Neural progenitor cell (in vitro differentiated cells): ENCODE data around the gene ACCS. TPM values are rescaled to one million over a fixed set of nuclear protein-coding genes. Genes with fewer than 3 reads are reported as not detected.

Experiments
- DNase-seq: peaks from one replicate; pipeline ENCODE4 v3.0.0-alpha.2; 2016; ENCODE audit warnings: low spot score
- H2AFZ ChIP-seq: fragments of 200-600 bp; sonication (generic); replicated peaks from 2 replicates; pipeline ENCODE4 v1.6.1; 2016; ENCODE audit warnings: antibody characterized with exemption
- H3F3A ChIP-seq: fragments of 200-600 bp; sonication (generic); 2 replicates; pipeline ENCODE4 v1.6.1; 2016; ENCODE audit warnings: antibody characterized with exemption, low read depth
- H3K27ac ChIP-seq: fragments of 200-600 bp; sonication (generic); 2 replicates; pipeline ENCODE4 v1.5.1; 2016; ENCODE audit warnings: mild to moderate bottlenecking
- H3K27me3 ChIP-seq: fragments of 200-600 bp; sonication (generic); 2 replicates; pipeline ENCODE4 v1.6.1; 2016; ENCODE audit warnings: mild to moderate bottlenecking, moderate library complexity
- H3K36me3 ChIP-seq: fragments of 200-600 bp; sonication (generic); 2 replicates; pipeline ENCODE4 v1.5.1; 2016
- H3K4me1 ChIP-seq: fragments of 200-600 bp; sonication (generic); 2 replicates; pipeline ENCODE4 v1.6.1; 2016; ENCODE audit warnings: mixed run types
- H3K4me2 ChIP-seq: fragments of 200-600 bp; sonication (generic); 2 replicates; pipeline ENCODE4 v1.6.1; 2016
- H3K4me3 ChIP-seq: fragments of 200-600 bp; sonication (generic); 2 replicates; pipeline ENCODE4 v1.5.1; 2016
- H3K79me2 ChIP-seq: fragments of 200-600 bp; sonication (generic); 2 replicates; pipeline ENCODE4 v1.6.1; 2016; ENCODE audit warnings: low read depth
- H3K9ac ChIP-seq: fragments of 200-600 bp; sonication (generic); 2 replicates; pipeline ENCODE4 v1.6.1; 2016
- H3K9me3 ChIP-seq: fragments of 200-600 bp; sonication (generic); 2 replicates; pipeline ENCODE4 v1.5.1; 2016; ENCODE audit warnings: low read depth
- H4K20me1 ChIP-seq: fragments of 200-600 bp; sonication (generic); 2 replicates; pipeline ENCODE4 v1.6.1; 2016; ENCODE audit warnings: low read depth
- H3K27ac Mint-ChIP-seq: 3 replicates; pipeline ENCODE4 v1.8.0; 2021; ENCODE audit warnings: mixed read lengths
- H3K27me3 Mint-ChIP-seq: 2 replicates; pipeline ENCODE4 v1.8.0; 2022; ENCODE audit warnings: low read depth, mild to moderate bottlenecking, inconsistent platforms, moderate library complexity, mixed read lengths; ENCODE audit not compliant: insufficient read depth
- H3K36me3 Mint-ChIP-seq: 3 replicates; pipeline ENCODE4 v1.8.0; 2021; ENCODE audit warnings: mixed read lengths
- H3K4me1 Mint-ChIP-seq: 3 replicates; pipeline ENCODE4 v1.8.0; 2021; ENCODE audit warnings: mixed read lengths
- H3K4me3 Mint-ChIP-seq: 3 replicates; pipeline ENCODE4 v1.8.0; 2021; ENCODE audit warnings: mild to moderate bottlenecking, moderate library complexity, mixed read lengths
- H3K9me3 Mint-ChIP-seq: 3 replicates; pipeline ENCODE4 v1.8.0; 2020; ENCODE audit warnings: mixed read lengths
- CTCF ChIP-seq: fragments of 200-600 bp; sonication (generic); IDR thresholded peaks from 2 replicates; pipeline ENCODE4 v1.5.1; 2017; ENCODE audit warnings: antibody characterized with exemption, mild to moderate bottlenecking
- EZH2 ChIP-seq: fragments of 200-600 bp; sonication (generic); IDR thresholded peaks from 2 replicates; pipeline ENCODE4 v1.6.1; 2017; ENCODE audit warnings: antibody characterized with exemption, mild to moderate bottlenecking, moderate library complexity
- EZH2phosphoT487 ChIP-seq: fragments of 200-600 bp; sonication (generic); IDR thresholded peaks from 2 replicates; pipeline ENCODE4 v1.6.1; 2017; ENCODE audit warnings: antibody characterized with exemption
- total RNA-seq: library from RNA; depleted of rRNA; stranded (reverse); fragments of >200 nt; gene quantifications from 2 replicates; pipeline ENCODE4 v1.2.3, GENCODE V29; 2015; ENCODE audit warnings: low replicate concordance

ACCS gene
- total RNA-seq, 1 donor from 2014 or later: 7.0 TPM

- no peak for DNase-seq
- no peaks in the 10 kb centered on the region for H4K20me1 ChIP-seq
- H3K27ac ChIP-seq: no peak overlapping the region
- no peaks in the 10 kb centered on the region for H3K9me3 ChIP-seq
- no peak for TF ChIP-seq CTCF
- no peak for TF ChIP-seq EZH2
- no peak for TF ChIP-seq EZH2phosphoT487
- no peaks in the 10 kb centered on the region for H3K36me3 Mint-ChIP-seq
- H3K79me2 ChIP-seq: no peaks in the 10 kb centered on the region
- no peaks in the 10 kb centered on the region for H3K36me3 ChIP-seq
- H3K9ac ChIP-seq: no peak overlapping the region
- H3K27ac Mint-ChIP-seq: no peak overlapping the region
- no peak overlapping the region for H3K4me3 Mint-ChIP-seq
- H3K9me3 Mint-ChIP-seq: peaks cover 5% of the 10 kb centered on the region
- peaks cover 7% of the 10 kb centered on the region for H3K27me3 Mint-ChIP-seq
- peaks cover 38% of the 10 kb centered on the region for H3K4me1 ChIP-seq
- H3K4me1 Mint-ChIP-seq: peaks cover 39% of the 10 kb centered on the region
- H3F3A ChIP-seq: peaks cover 16% of the 10 kb centered on the region
- H2AFZ ChIP-seq: no peak overlapping the region
- peak overlapping the region; percentile 29 for H3K4me2 ChIP-seq
- H3K4me3 ChIP-seq: no peak overlapping the region
- H3K27me3 ChIP-seq: no peaks in the 10 kb centered on the region
Measured at GRCh38 chr11:44031549-44031948, 34.5 kb upstream of the ACCS start.

GRCh38 chr11:44032299-44033085 lies 33.6 kb upstream of the ACCS start:
- Histone ChIP-seq H3K27ac (no peak overlapping the region), H3F3A (peaks cover 16% of the 10 kb centered on the region), H4K20me1 (no peaks in the 10 kb centered on the region), H3K9me3 (no peaks in the 10 kb centered on the region), H3K4me3 (no peak overlapping the region), H3K4me1 (peaks cover 38% of the 10 kb centered on the region), H3K36me3 (no peaks in the 10 kb centered on the region), H3K9ac (no peak overlapping the region), H3K4me2 (no peak overlapping the region), H2AFZ (no peak overlapping the region), H3K79me2 (no peaks in the 10 kb centered on the region), H3K27me3 (no peaks in the 10 kb centered on the region)
- Mint-ChIP-seq H3K4me3 (no peak overlapping the region), H3K4me1 (peaks cover 43% of the 10 kb centered on the region), H3K36me3 (no peaks in the 10 kb centered on the region), H3K9me3 (no peaks in the 10 kb centered on the region), H3K27me3 (peaks cover 7% of the 10 kb centered on the region), H3K27ac (peak overlapping the region; percentile 6)
- TF ChIP-seq CTCF: no peak
- TF ChIP-seq EZH2phosphoT487: no peak
- TF ChIP-seq EZH2: no peak
- no peak for DNase-seq

- Histone ChIP-seq H2AFZ (no peak overlapping the region), H3K4me1 (peaks cover 38% of the 10 kb centered on the region), H3K36me3 (no peaks in the 10 kb centered on the region), H3K4me2 (no peak overlapping the region), H4K20me1 (no peaks in the 10 kb centered on the region), H3K9me3 (no peaks in the 10 kb centered on the region), H3K27me3 (no peaks in the 10 kb centered on the region), H3K27ac (no peak overlapping the region), H3K9ac (no peak overlapping the region), H3K79me2 (no peaks in the 10 kb centered on the region), H3F3A (peaks cover 16% of the 10 kb centered on the region), H3K4me3 (no peak overlapping the region)
- peaks cover 43% of the 10 kb centered on the region for H3K4me1 Mint-ChIP-seq
- H3K27ac Mint-ChIP-seq: no peak overlapping the region
- no peaks in the 10 kb centered on the region for H3K36me3 Mint-ChIP-seq
- TF ChIP-seq EZH2phosphoT487 (no peak), CTCF (no peak), EZH2 (no peak)
- H3K9me3 Mint-ChIP-seq: no peaks in the 10 kb centered on the region
- peaks cover 7% of the 10 kb centered on the region for H3K27me3 Mint-ChIP-seq
- DNase-seq: no peak
- H3K4me3 Mint-ChIP-seq: no peak overlapping the region
Measured at GRCh38 chr11:44033411-44033850, 32.6 kb upstream of the ACCS start.
